GM23248 (cell line): ENCODE data around the gene ASPHD2. TPM values are rescaled to one million over a fixed set of nuclear protein-coding genes. Genes with fewer than 3 reads are reported as not detected.

ENCODE experiments used
- DNase-seq: peaks from one replicate; pipeline ENCODE4 v3.0.0-alpha.2; 2015
- H2AFZ ChIP-seq: fragments of 200-600 bp; sonication (generic); 2 replicates; pipeline ENCODE4 v1.6.1; 2016; ENCODE audit warnings: antibody characterized with exemption
- H3F3A ChIP-seq: fragments of 200-600 bp; sonication (generic); 2 replicates; pipeline ENCODE4 v1.6.1; 2016; ENCODE audit warnings: mild to moderate bottlenecking, antibody characterized with exemption, mixed run types; ENCODE audit not compliant: insufficient read depth
- H3K27ac ChIP-seq: fragments of 200-600 bp; sonication (generic); 2 replicates; pipeline ENCODE4 v1.5.1; 2016; ENCODE audit warnings: mild to moderate bottlenecking
- H3K27me3 ChIP-seq: fragments of 200-600 bp; sonication (generic); replicated peaks from 2 replicates; pipeline ENCODE4 v1.6.1; 2016; ENCODE audit warnings: mild to moderate bottlenecking; ENCODE audit not compliant: insufficient read depth
- H3K36me3 ChIP-seq: fragments of 200-600 bp; sonication (generic); 2 replicates; pipeline ENCODE4 v1.6.1; 2016; ENCODE audit warnings: low read depth, mild to moderate bottlenecking
- H3K4me1 ChIP-seq: fragments of 200-600 bp; sonication (generic); 2 replicates; pipeline ENCODE4 v1.6.1; 2016; ENCODE audit warnings: mild to moderate bottlenecking; ENCODE audit not compliant: insufficient read depth
- H3K4me2 ChIP-seq: fragments of 200-600 bp; sonication (generic); one replicate; pipeline ENCODE4 v1.6.1; 2016; ENCODE audit warnings: mild to moderate bottlenecking; ENCODE audit not compliant: unreplicated experiment
- H3K4me3 ChIP-seq: fragments of 200-600 bp; sonication (generic); 2 replicates; pipeline ENCODE4 v1.5.1; 2016; ENCODE audit warnings: mild to moderate bottlenecking
- H3K79me2 ChIP-seq: fragments of 200-600 bp; sonication (generic); 2 replicates; pipeline ENCODE4 v1.6.1; 2016; ENCODE audit warnings: mild to moderate bottlenecking; ENCODE audit not compliant: insufficient read depth
- H3K9ac ChIP-seq: fragments of 200-600 bp; sonication (generic); 2 replicates; pipeline ENCODE4 v1.6.1; 2016; ENCODE audit warnings: mild to moderate bottlenecking
- H3K9me2 ChIP-seq: fragments of 200-600 bp; sonication (generic); 2 replicates; pipeline ENCODE4 v1.6.1; 2016; ENCODE audit warnings: mixed run types, mild to moderate bottlenecking, moderate library complexity; ENCODE audit not compliant: insufficient read depth
- H3K9me3 ChIP-seq: fragments of 200-600 bp; sonication (generic); one replicate; pipeline ENCODE4 v1.6.1; 2017; ENCODE audit warnings: low read depth
- H4K20me1 ChIP-seq: fragments of 200-600 bp; sonication (generic); 2 replicates; pipeline ENCODE4 v1.6.0; 2016; ENCODE audit not compliant: insufficient read depth
- EZH2 ChIP-seq: fragments of 200-600 bp; sonication (generic); IDR thresholded peaks from 2 replicates; pipeline ENCODE4 v1.6.1; 2018; ENCODE audit warnings: antibody characterized with exemption, mild to moderate bottlenecking; ENCODE audit not compliant: insufficient read depth, poor library complexity, severe bottlenecking
- EZH2phosphoT487 ChIP-seq: fragments of 200-600 bp; sonication (generic); IDR thresholded peaks from 2 replicates; pipeline ENCODE4 v1.6.1; 2018; ENCODE audit warnings: antibody characterized with exemption, moderate library complexity, mild to moderate bottlenecking, low read depth; ENCODE audit not compliant: insufficient read depth
- WGBS, 2 experiments: methylation state at CpG; one replicate each; pipeline ENCODE4 v1.1.6; 2015 to 2017; ENCODE audit warnings: low lambda C conversion rate in 2 of 2, low coverage in 1 of 2; ENCODE audit errors: missing lambda C conversion rate in 2 of 2; 5-methylcytosine and 5-hydroxymethylcytosine counted together
- in situ Hi-C: fragments of 300-500 bp; cut with MboI; formaldehyde crosslinking; loops from 2 replicates; pipeline ENCODE4 v1.15.0; 2020
- polyA plus RNA-seq: library from polyadenylated mRNA; unstranded; fragments of >200 nt; fragmentation: Nextera tagmentation; extraction: Ambion mirVana; gene quantifications from 2 replicates; pipeline ENCODE4 v1.2.1, GENCODE V29; 2016
- total RNA-seq: library from RNA; depleted of rRNA; stranded (reverse); fragments of >200 nt; shearing (Covaris generic); gene quantifications from 2 replicates; pipeline ENCODE4 v1.2.3, GENCODE V29; 2014

ASPHD2 gene
- total and polyA plus RNA-seq, 2 experiments from 2014 or later: 0.73 to 1.8 TPM

GRCh38 chr22:26439559-26439958 is 10.5 kb downstream of the ASPHD2 start:
- DNase-seq: no peak
- Histone ChIP-seq H3K79me2 (no peaks in the 10 kb centered on the region), H3K36me3 (no peaks in the 10 kb centered on the region), H4K20me1 (no peaks in the 10 kb centered on the region), H3K9me3 (no peaks in the 10 kb centered on the region), H3K27me3 (no peaks in the 10 kb centered on the region), H2AFZ (no peak overlapping the region), H3F3A (no peaks in the 10 kb centered on the region), H3K9me2 (no peaks in the 10 kb centered on the region), H3K27ac (no peak overlapping the region), H3K4me1 (peaks cover 7% of the 10 kb centered on the region; the same call in 1 of the 2 replicates), H3K4me2 (no peak overlapping the region), H3K4me3 (no peak overlapping the region), H3K9ac (no peak overlapping the region)
- no peak for TF ChIP-seq EZH2phosphoT487
- no peak for TF ChIP-seq EZH2
- in situ Hi-C loops: no loop called here
- WGBS, 2 experiments: 58 to 74% methylated on average over 3 of the region's 3 CpGs

- H3K27ac ChIP-seq: no peak overlapping the region
- DNase-seq: no peak
- H2AFZ ChIP-seq: no peak overlapping the region
- H3F3A ChIP-seq: no peaks in the 10 kb centered on the region
- no peak overlapping the region for H3K4me2 ChIP-seq
- H4K20me1 ChIP-seq: no peaks in the 10 kb centered on the region
- H3K9me3 ChIP-seq: no peaks in the 10 kb centered on the region
- no peak overlapping the region for H3K4me3 ChIP-seq
- 95 to 98% methylated on average over 4 of the region's 4 CpGs for WGBS, 2 experiments
- no peak for TF ChIP-seq EZH2phosphoT487
- TF ChIP-seq EZH2: no peak
- H3K4me1 ChIP-seq: peaks cover 7% of the 10 kb centered on the region; the same call in 1 of the 2 replicates
- no peaks in the 10 kb centered on the region for H3K36me3 ChIP-seq
- H3K9ac ChIP-seq: no peak overlapping the region
- no peaks in the 10 kb centered on the region for H3K9me2 ChIP-seq
- H3K79me2 ChIP-seq: no peaks in the 10 kb centered on the region
- H3K27me3 ChIP-seq: no peaks in the 10 kb centered on the region
- in situ Hi-C loops: no loop called here
Measured at GRCh38 chr22:26442086-26442756, 13.2 kb downstream of the ASPHD2 start.

- Histone ChIP-seq H4K20me1 (no peaks in the 10 kb centered on the region), H3K27me3 (no peaks in the 10 kb centered on the region), H3K9me3 (no peaks in the 10 kb centered on the region), H3F3A (no peaks in the 10 kb centered on the region), H3K36me3 (no peaks in the 10 kb centered on the region), H3K9ac (no peak overlapping the region), H3K27ac (no peak overlapping the region), H3K9me2 (no peaks in the 10 kb centered on the region), H3K79me2 (no peaks in the 10 kb centered on the region), H2AFZ (no peak overlapping the region), H3K4me2 (no peak overlapping the region), H3K4me1 (peaks cover 1% of the 10 kb centered on the region; the same call in 1 of the 2 replicates), H3K4me3 (no peak overlapping the region)
- WGBS, 2 experiments: 78 to 81% methylated on average over 16 of the region's 16 CpGs
- in situ Hi-C loops: no loop called here
- TF ChIP-seq EZH2: no peak
- no peak for TF ChIP-seq EZH2phosphoT487
- no peak for DNase-seq
Measured at GRCh38 chr22:26443901-26444690, 15.0 kb downstream of the ASPHD2 start.

GRCh38 chr22:26444777-26445176 is 15.7 kb downstream of the ASPHD2 start:
- 93 to 95% methylated on average over 8 of the region's 8 CpGs for WGBS, 2 experiments
- Histone ChIP-seq H3K9ac (no peak overlapping the region), H3K79me2 (no peaks in the 10 kb centered on the region), H3K4me2 (no peak overlapping the region), H3K9me2 (no peaks in the 10 kb centered on the region), H4K20me1 (no peaks in the 10 kb centered on the region), H3K27ac (no peak overlapping the region), H2AFZ (no peak overlapping the region), H3K9me3 (no peaks in the 10 kb centered on the region), H3K4me3 (no peak overlapping the region), H3F3A (no peaks in the 10 kb centered on the region), H3K27me3 (no peaks in the 10 kb centered on the region), H3K4me1 (no peaks in the 10 kb centered on the region), H3K36me3 (no peaks in the 10 kb centered on the region)
- no peak for DNase-seq
- TF ChIP-seq EZH2phosphoT487 (no peak), EZH2 (no peak)
- in situ Hi-C loops: no loop called here
